Activated B cell treated with CpG ODN at 0.5 μM for 24 hours (primary cell): ENCODE data around the gene CEP70. TPM values are rescaled to one million over a fixed set of nuclear protein-coding genes. Genes with fewer than 3 reads are reported as not detected.
"Not testable (repeated sequence)": the region's sequence is repeated elsewhere in the genome, so short reads cannot be mapped to it uniquely, and the experiment has no call there.

Experiments
- ATAC-seq: fragments of 200-7000 bp; cut with Tn5 transposase; one replicate; pipeline ENCODE4 v1.10.0; 2021; ENCODE audit warnings: low read depth, mild to moderate bottlenecking, moderate library complexity
- CTCF ChIA-PET: fragments of 350-600 bp; sonication (Branson Sonifier 250); formaldehyde crosslinking; loops from one replicate; lab custom pipeline; 2021; ENCODE audit warnings: antibody characterized with exemption; lab: Charles Lee
- POLR2A ChIA-PET: fragments of 350-600 bp; sonication (Branson Sonifier 250); formaldehyde crosslinking; loops from one replicate; lab custom pipeline; 2021; ENCODE audit warnings: antibody characterized with exemption; lab: Charles Lee
- DNase-seq: peaks from one replicate; pipeline ENCODE4 v3.0.0; 2022
- H3K27ac Mint-ChIP-seq: one replicate; pipeline ENCODE4 v1.8.0; 2020; ENCODE audit warnings: mixed read lengths
- H3K27me3 Mint-ChIP-seq: one replicate; pipeline ENCODE4 v1.8.0; 2021; ENCODE audit warnings: mixed read lengths
- H3K36me3 Mint-ChIP-seq: one replicate; pipeline ENCODE4 v1.8.0; 2021; ENCODE audit warnings: low read depth, mixed read lengths
- H3K4me1 Mint-ChIP-seq: one replicate; pipeline ENCODE4 v1.8.0; 2021; ENCODE audit warnings: mixed read lengths
- H3K4me3 Mint-ChIP-seq: one replicate; pipeline ENCODE4 v1.8.0; 2020; ENCODE audit warnings: mild to moderate bottlenecking, mixed read lengths
- H3K9me3 Mint-ChIP-seq: one replicate; pipeline ENCODE4 v1.8.0; 2020; ENCODE audit warnings: mixed read lengths
- CTCF ChIP-seq: fragments of 200-600 bp; IDR thresholded peaks from one replicate; pipeline ENCODE4 v1.8.0; 2022; ENCODE audit warnings: antibody characterized with exemption, mild to moderate bottlenecking
- intact Hi-C: fragments of 100-400 bp; cut with micrococcal nuclease; formaldehyde crosslinking; loops from one replicate; pipeline ENCODE4 v1.15.1; 2024
- total RNA-seq: library from RNA; stranded (reverse); gene quantifications from 2 replicates; pipeline ENCODE4 v1.2.3, GENCODE V29; 2022

CEP70 gene
- total RNA-seq, 1 donor from 2014 or later, result 11.0 TPM

GRCh38 chr3:138609898-138610266 is 15.8 kb upstream of the CEP70 start:
- ATAC-seq (no peak), DNase-seq (no peak)
- Mint-ChIP-seq H3K27me3 (no peaks in the 10 kb centered on the region), H3K4me1 (peaks cover 23% of the 10 kb centered on the region), H3K27ac (peak overlapping the region; percentile 83), H3K36me3 (peaks cover 3% of the 10 kb centered on the region), H3K9me3 (no peaks in the 10 kb centered on the region), H3K4me3 (peak overlapping the region; percentile 87)
- intact Hi-C loops, result loop anchor here (1.0 kb wide), 3 partner anchors 77 to 313 kb away; partner anchors contain the start of gene PIK3CB
- no peak for TF ChIP-seq CTCF
- POLR2A ChIA-PET, result interaction anchor here (1.9 kb wide), 1 partner anchor 16 kb away, joined by 33 read pairs; the partner anchor contains the start of gene CEP70
- CTCF ChIA-PET, result interaction anchor here (1.9 kb wide), 1 partner anchor 306 kb away, joined by 6 read pairs; no protein-coding TSS in a partner anchor

- intact Hi-C loops, result loop anchor here (1.0 kb wide), 4 partner anchors 14 to 315 kb away; partner anchors contain the start of genes CEP70 and PIK3CB
- H3K9me3 Mint-ChIP-seq, result no peaks in the 10 kb centered on the region
- CTCF ChIA-PET, result interaction anchor here (1.9 to 2.5 kb wide), 3 partner anchors 14 to 307 kb away, joined by 6 to 13 read pairs (median 8); no protein-coding TSS in a partner anchor
- H3K27ac Mint-ChIP-seq, result peak within 1 kb of the TSS; percentile 83
- H3K4me3 Mint-ChIP-seq, result peak within 1 kb of the TSS; percentile 87
- POLR2A ChIA-PET, result interaction anchor here (0.6 to 1.9 kb wide), 7 partner anchors 14 to 1532 kb away, joined by 3 to 33 read pairs (median 4); partner anchors contain the start of gene CEP70
- H3K36me3 Mint-ChIP-seq, result peaks cover 3% of the 10 kb centered on the region
- ATAC-seq (peak; percentile 75), DNase-seq (peak; percentile 71)
- H3K27me3 Mint-ChIP-seq, result no peaks in the 10 kb centered on the region
- no peak for TF ChIP-seq CTCF
- H3K4me1 Mint-ChIP-seq, result peaks cover 23% of the 10 kb centered on the region
Measured at GRCh38 chr3:138608322-138609135, 14.5 kb upstream of the CEP70 start, which contains the start of gene FAIM. FAIM (plus strand) TSS chr3:138608771; CDS start chr3:138619727, 10,956 bp downstream.

- CTCF ChIA-PET, H3K36me3 Mint-ChIP-seq, DNase-seq, H3K4me3 Mint-ChIP-seq, intact Hi-C loops, H3K4me1 Mint-ChIP-seq, H3K27me3 Mint-ChIP-seq, H3K27ac Mint-ChIP-seq, ATAC-seq, H3K9me3 Mint-ChIP-seq: not testable (repeated sequence)
- POLR2A ChIA-PET, result interaction anchor here (0.8 kb wide), 1 partner anchor 10 kb away, joined by 3 read pairs; the partner anchor contains the start of gene CEP70
Measured at GRCh38 chr3:138604106-138604595, 10.1 kb upstream of the CEP70 start.

GRCh38 chr3:138601661-138602060 is 7.6 kb upstream of the CEP70 start:
- H3K9me3 Mint-ChIP-seq, H3K4me1 Mint-ChIP-seq, intact Hi-C loops, CTCF ChIA-PET, H3K27me3 Mint-ChIP-seq, H3K36me3 Mint-ChIP-seq, POLR2A ChIA-PET, DNase-seq, ATAC-seq, H3K27ac Mint-ChIP-seq, H3K4me3 Mint-ChIP-seq: not testable (repeated sequence)

GRCh38 chr3:138600100-138600745 is 6.2 kb upstream of the CEP70 start:
- Mint-ChIP-seq H3K4me1 (no peaks in the 10 kb centered on the region), H3K27me3 (no peaks in the 10 kb centered on the region), H3K36me3 (no peaks in the 10 kb centered on the region), H3K4me3 (no peak overlapping the region), H3K27ac (no peak overlapping the region), H3K9me3 (no peaks in the 10 kb centered on the region)
- CTCF ChIA-PET, result interaction anchor here (3.5 kb wide), 1 partner anchor 316 kb away, joined by 22 read pairs; no protein-coding TSS in a partner anchor
- POLR2A ChIA-PET, result no interaction called here
- DNase-seq (no peak), ATAC-seq (no peak)
- TF ChIP-seq CTCF, result no peak
- intact Hi-C loops, result no loop called here
